AG04450 (cell line): ENCODE measurements around the gene GMDS. TPM values are rescaled to one million over a fixed set of nuclear protein-coding genes. Genes with fewer than 3 reads are reported as not detected.

ENCODE experiments used
- CTCF ChIA-PET: fragments of 300-600, 350-600 bp; formaldehyde crosslinking; extraction: SDS; loops from one replicate; lab custom pipeline; 2022; ENCODE audit warnings: antibody characterized with exemption, inconsistent platforms; lab: Charles Lee
- POLR2A ChIA-PET: fragments of 350-600 bp; formaldehyde crosslinking; extraction: SDS; loops from one replicate; lab custom pipeline; 2021; ENCODE audit warnings: antibody characterized with exemption, inconsistent platforms; lab: Yijun Ruan, JAX
- DNase-seq: peaks from one replicate; pipeline ENCODE4 v3.0.0-alpha.2; 2011; ENCODE audit warnings: low read depth, low spot score
- H3K27ac ChIP-seq: one replicate; pipeline ENCODE4 v1.5.1; 2012; ENCODE audit warnings: low read depth, low read length, control low read depth
- H3K27me3 ChIP-seq: one replicate; pipeline ENCODE4 v1.6.0; 2012; ENCODE audit warnings: low read length; ENCODE audit not compliant: control insufficient read depth, insufficient read depth
- H3K4me3 ChIP-seq: 2 replicates; pipeline ENCODE4 v1.5.1; 2011; ENCODE audit warnings: mild to moderate bottlenecking, low read depth, low read length, control low read depth
- H3K9me3 ChIP-seq: 2 replicates; pipeline ENCODE4 v1.5.1; 2012; ENCODE audit warnings: low read length; ENCODE audit not compliant: control insufficient read depth, insufficient read depth
- CTCF ChIP-seq: IDR thresholded peaks from 2 replicates; pipeline ENCODE4 v1.5.1; 2011; ENCODE audit warnings: low read depth, low read length, control low read depth, inconsistent platforms
- polyA plus RNA-seq: library from polyadenylated mRNA; depleted of rRNA; stranded (reverse); fragments of >200 nt; gene quantifications from 2 replicates; pipeline ENCODE4 v1.2.3, GENCODE V29; 2011

Gene GMDS
- polyA plus RNA-seq, 1 experiment, result 26.4 TPM

- ChIA-PET CTCF (no interaction called here), POLR2A (no interaction called here)
- no peak for DNase-seq
- Histone ChIP-seq H3K4me3 (no peak overlapping the region), H3K9me3 (no peaks in the 10 kb centered on the region), H3K27me3 (no peaks in the 10 kb centered on the region), H3K27ac (no peak overlapping the region)
- TF ChIP-seq CTCF, result no peak
Measured at GRCh38 chr6:2055911-2056310, 189.5 kb downstream of the GMDS start.

- Histone ChIP-seq H3K27me3 (no peaks in the 10 kb centered on the region), H3K9me3 (no peaks in the 10 kb centered on the region), H3K4me3 (no peak overlapping the region), H3K27ac (no peak overlapping the region)
- no peak for TF ChIP-seq CTCF
- ChIA-PET POLR2A (no interaction called here), CTCF (no interaction called here)
- DNase-seq, result no peak
Measured at GRCh38 chr6:2055143-2055542, 190.3 kb downstream of the GMDS start.

GRCh38 chr6:2054516-2055067 is 190.8 kb downstream of the GMDS start:
- ChIA-PET CTCF (interaction anchor here (0.7 kb wide), 1 partner anchor 154 kb away, joined by 3 read pairs; no protein-coding TSS in a partner anchor), POLR2A (no interaction called here)
- no peak for TF ChIP-seq CTCF
- H3K9me3 ChIP-seq, result no peaks in the 10 kb centered on the region
- DNase-seq, result no peak
- H3K27ac ChIP-seq, result no peak overlapping the region
- H3K4me3 ChIP-seq, result no peak overlapping the region
- H3K27me3 ChIP-seq, result no peaks in the 10 kb centered on the region

GRCh38 chr6:2053691-2054090 is 191.7 kb downstream of the GMDS start:
- H3K27me3 ChIP-seq, result no peaks in the 10 kb centered on the region
- no peak for TF ChIP-seq CTCF
- no peak for DNase-seq
- no peak overlapping the region for H3K27ac ChIP-seq
- ChIA-PET CTCF (no interaction called here), POLR2A (no interaction called here)
- H3K9me3 ChIP-seq, result no peaks in the 10 kb centered on the region
- H3K4me3 ChIP-seq, result no peak overlapping the region

GRCh38 chr6:2047855-2048254 is 197.6 kb downstream of the GMDS start:
- POLR2A ChIA-PET, result no interaction called here
- Histone ChIP-seq H3K27me3 (no peaks in the 10 kb centered on the region), H3K4me3 (no peak overlapping the region), H3K9me3 (no peaks in the 10 kb centered on the region), H3K27ac (no peak overlapping the region)
- no peak for DNase-seq
- CTCF ChIA-PET, result interaction anchor here (0.5 kb wide), 1 partner anchor 59 kb away, joined by 4 read pairs; no protein-coding TSS in a partner anchor
- no peak for TF ChIP-seq CTCF
